Endothelial cell of umbilical vein (primary cell): Measurements from ENCODE around the gene ACBD6. TPM values are rescaled to one million over a fixed set of nuclear protein-coding genes. Genes with fewer than 3 reads are reported as not detected.

Experiments used
- BruUV-seq: library from RNA; stranded (reverse); fragments of 400-500 nt; replicated peaks from 2 replicates; lab custom pipeline; 2021; lab: Mats Ljungman, UMichigan
- CTCF ChIA-PET: fragments of 300-600, 350-600 bp; sonication (Branson Sonifier 250); formaldehyde crosslinking; loops from one replicate; lab custom pipeline; 2021; ENCODE audit warnings: antibody characterized with exemption, inconsistent platforms; lab: Charles Lee
- POLR2A ChIA-PET: fragments of 300-600, 350-600 bp; sonication (Branson Sonifier 250); formaldehyde crosslinking; loops from one replicate; lab custom pipeline; 2021; ENCODE audit warnings: antibody characterized with exemption, inconsistent platforms; lab: Charles Lee
- DNase-seq: peaks from one replicate; pipeline ENCODE4 v3.0.0-alpha.2; 2011; ENCODE audit warnings: low read depth, low spot score
- FAIRE-seq: peaks from 2 replicates; lab custom pipeline; 2011; peaks lifted over from hg19 to GRCh38; lab: Jason Lieb, UNC
- H2AFZ ChIP-seq: 2 replicates; pipeline ENCODE4 v1.6.0; 2012; ENCODE audit warnings: low read depth, low read length, control low read depth, inconsistent platforms
- H3K27ac ChIP-seq: 2 replicates; pipeline ENCODE4 v1.5.1; 2011; ENCODE audit warnings: low read depth, mild to moderate bottlenecking, control low read depth, low read length, moderate library complexity; ENCODE audit not compliant: insufficient read depth
- H3K27me3 ChIP-seq, 2 experiments: 2 replicates each; pipeline versions ENCODE4 v1.6.0 to v1.6.1; 2011; ENCODE audit warnings: low read length in 2 of 2, mixed read lengths in 1 of 2; ENCODE audit not compliant: control insufficient read depth in 2 of 2, insufficient read depth in 2 of 2
- H3K36me3 ChIP-seq, 2 experiments: 2 replicates in 1 of 2; 3 replicates in 1 of 2; pipeline ENCODE4 v1.5.1; 2011; ENCODE audit warnings: low read length in 2 of 2, mild to moderate bottlenecking in 1 of 2, moderate library complexity in 1 of 2; ENCODE audit not compliant: control insufficient read depth in 2 of 2, insufficient read depth in 2 of 2; ENCODE audit errors: extremely low read depth in 1 of 2
- H3K4me1 ChIP-seq: 3 replicates; pipeline ENCODE4 v1.5.1; 2011; ENCODE audit warnings: mild to moderate bottlenecking, low read length; ENCODE audit not compliant: control insufficient read depth, insufficient read depth; ENCODE audit errors: extremely low read depth
- H3K4me2 ChIP-seq: 2 replicates; pipeline ENCODE4 v1.6.1; 2011; ENCODE audit warnings: low read length, control low read depth, mixed read lengths; ENCODE audit not compliant: insufficient read depth
- H3K4me3 ChIP-seq, 3 experiments: fragments of 200-600 bp in 1 of 3; sonication (generic), shearing (Covaris generic) in 1 of 3; replicated peaks in 1 of 3; 2 replicates each; pipeline ENCODE4 v1.5.1; 2011 to 2016; ENCODE audit warnings: control low read depth in 3 of 3, low read length in 3 of 3, mild to moderate bottlenecking in 2 of 3, inconsistent platforms in 1 of 3, low read depth in 1 of 3, moderate library complexity in 1 of 3; ENCODE audit not compliant: insufficient read depth in 1 of 3
- H3K79me2 ChIP-seq: 2 replicates; pipeline ENCODE4 v1.6.0; 2012; ENCODE audit warnings: low read length, inconsistent platforms; ENCODE audit not compliant: control insufficient read depth, insufficient read depth
- H3K9ac ChIP-seq: replicated peaks from 2 replicates; pipeline ENCODE3; 2011; ENCODE audit warnings: low read length, control low read depth; ENCODE audit not compliant: insufficient read depth; ENCODE audit errors: extremely low read depth
- H3K9me1 ChIP-seq: replicated peaks from 3 replicates; pipeline ENCODE4 v1.6.0; 2011; ENCODE audit warnings: mild to moderate bottlenecking, low read length; ENCODE audit not compliant: control insufficient read depth, insufficient read depth; ENCODE audit errors: extremely low read depth
- H3K9me3 ChIP-seq: replicated peaks from 2 replicates; pipeline ENCODE4 v1.5.1; 2012; ENCODE audit warnings: low read length, inconsistent platforms; ENCODE audit not compliant: control insufficient read depth, insufficient read depth
- H4K20me1 ChIP-seq: replicated peaks from 2 replicates; pipeline ENCODE3; 2011; ENCODE audit warnings: mild to moderate bottlenecking, low read length; ENCODE audit not compliant: control insufficient read depth, insufficient read depth; ENCODE audit errors: extremely low read depth
- CTCF ChIP-seq, 2 donors: IDR thresholded peaks; 1 replicate in 1 of 2; 2 replicates in 1 of 2; pipeline ENCODE4 v1.5.1; 2011; ENCODE audit warnings: low read length in 2 of 2, mild to moderate bottlenecking in 2 of 2, moderate library complexity in 2 of 2, control low read depth in 1 of 2, inconsistent platforms in 1 of 2, low read depth in 1 of 2; ENCODE audit not compliant: insufficient read depth in 1 of 2; ENCODE audit errors: extremely low read depth in 1 of 2
- EZH2 ChIP-seq: IDR thresholded peaks from 2 replicates; pipeline ENCODE4 v1.6.1; 2012; ENCODE audit warnings: borderline replicate concordance, low read depth, mild to moderate bottlenecking, moderate library complexity, low read length, inconsistent platforms; ENCODE audit not compliant: severe bottlenecking
- FOS ChIP-seq: IDR thresholded peaks from 2 replicates; pipeline ENCODE4 v1.6.1; 2011; ENCODE audit warnings: mild to moderate bottlenecking, low read length, moderate library complexity, borderline replicate concordance; ENCODE audit not compliant: insufficient read depth
- JUN ChIP-seq: IDR thresholded peaks from 2 replicates; pipeline ENCODE4 v1.6.1; 2011; ENCODE audit warnings: borderline replicate concordance, low read depth; ENCODE audit not compliant: insufficient read length, insufficient read depth
- MAX ChIP-seq: IDR thresholded peaks from 2 replicates; pipeline ENCODE4 v1.6.1; 2011; ENCODE audit not compliant: insufficient read depth, insufficient read length
- MYC ChIP-seq: IDR thresholded peaks from one replicate; pipeline ENCODE4 v1.6.1; 2011; ENCODE audit warnings: mild to moderate bottlenecking, low read depth, low read length
- POLR2A ChIP-seq: IDR thresholded peaks from 2 replicates; pipeline ENCODE4 v1.6.1; 2012; ENCODE audit warnings: low read depth, mild to moderate bottlenecking, control low read depth, low read length
- POLR2AphosphoS5 ChIP-seq: IDR thresholded peaks from 2 replicates; pipeline ENCODE4 v1.6.1; 2012; ENCODE audit warnings: low read depth, mild to moderate bottlenecking, control low read depth, low read length, moderate library complexity; ENCODE audit not compliant: insufficient read depth
- dilution Hi-C: fragments of 300-500 bp; cut with MboI; formaldehyde crosslinking; loops from one replicate; pipeline ENCODE4 v1.15.0; 2019; ENCODE audit warnings: low sequenced_read_pairs; ENCODE audit not compliant: extremely low pct_ligation_motif_present
- intact Hi-C: fragments of 100-400 bp; cut with micrococcal nuclease; formaldehyde crosslinking; loops from one replicate; pipeline ENCODE4 v1.10.0; 2022
- polyA plus RNA-seq, 4 experiments: library from polyadenylated mRNA; depleted of rRNA in 3 of 4; stranded (reverse) in 3 of 4; unstranded in 1 of 4; fragments of >200 nt; gene quantifications; 2 replicates each; pipeline versions ENCODE4 v1.2.1 to v1.2.3, GENCODE V29; 2011 to 2012; ENCODE audit warnings: missing spikeins in 1 of 4
- total RNA-seq: library from RNA; stranded (reverse); gene quantifications from 2 replicates; pipeline ENCODE4 v1.2.3, GENCODE V29; 2021

The ACBD6 gene
- total and polyA plus RNA-seq, 2 donors (not counting 3 experiments of a cell fraction or from before 2014, with no cell fraction given): 55.6 to 56.4 TPM

GRCh38 chr1:180352588-180352987 is 149.8 kb downstream of the ACBD6 start:
- Histone ChIP-seq H3K4me3 (no peak overlapping the region), H3K36me3 (no peaks in the 10 kb centered on the region), H2AFZ (no peak overlapping the region), H3K79me2 (no peaks in the 10 kb centered on the region), H4K20me1 (no peaks in the 10 kb centered on the region), H3K27me3 (no peaks in the 10 kb centered on the region), H3K9me3 (no peaks in the 10 kb centered on the region), H3K9me1 (no peaks in the 10 kb centered on the region), H3K4me1 (no peaks in the 10 kb centered on the region), H3K9ac (no peak overlapping the region), H3K4me2 (no peak overlapping the region), H3K27ac (no peak overlapping the region)
- dilution Hi-C loops: no loop called here
- intact Hi-C loops: no loop called here
- CTCF ChIA-PET: interaction anchor here (1.0 kb wide), 1 partner anchor 34 kb away, joined by 3 read pairs; no protein-coding TSS in a partner anchor
- no peak for FAIRE-seq
- no TSS peak for BruUV-seq
- POLR2A ChIA-PET: no interaction called here
- DNase-seq: no peak
- TF ChIP-seq FOS (no peak), MYC (no peak), CTCF (IDR thresholded peaks at IDR 0.05; ENCODE audit: extremely low read depth in 1 of 2, insufficient read depth in 1 of 2, low read depth in 1 of 2, low read length in 2 of 2) (no peak), MAX (no peak), POLR2AphosphoS5 (no peak), JUN (no peak), POLR2A (no peak), EZH2 (no peak)
